Limb (tissue), 2 donors: ENCODE results near the gene FAM120B.

Experiments used
- DNase-seq, 2 donors: peaks; one replicate each; pipeline ENCODE4 v3.0.0-alpha.2; 2016; ENCODE audit errors: extremely low spot score in 2 of 2

The FAM120B gene

DNA sequence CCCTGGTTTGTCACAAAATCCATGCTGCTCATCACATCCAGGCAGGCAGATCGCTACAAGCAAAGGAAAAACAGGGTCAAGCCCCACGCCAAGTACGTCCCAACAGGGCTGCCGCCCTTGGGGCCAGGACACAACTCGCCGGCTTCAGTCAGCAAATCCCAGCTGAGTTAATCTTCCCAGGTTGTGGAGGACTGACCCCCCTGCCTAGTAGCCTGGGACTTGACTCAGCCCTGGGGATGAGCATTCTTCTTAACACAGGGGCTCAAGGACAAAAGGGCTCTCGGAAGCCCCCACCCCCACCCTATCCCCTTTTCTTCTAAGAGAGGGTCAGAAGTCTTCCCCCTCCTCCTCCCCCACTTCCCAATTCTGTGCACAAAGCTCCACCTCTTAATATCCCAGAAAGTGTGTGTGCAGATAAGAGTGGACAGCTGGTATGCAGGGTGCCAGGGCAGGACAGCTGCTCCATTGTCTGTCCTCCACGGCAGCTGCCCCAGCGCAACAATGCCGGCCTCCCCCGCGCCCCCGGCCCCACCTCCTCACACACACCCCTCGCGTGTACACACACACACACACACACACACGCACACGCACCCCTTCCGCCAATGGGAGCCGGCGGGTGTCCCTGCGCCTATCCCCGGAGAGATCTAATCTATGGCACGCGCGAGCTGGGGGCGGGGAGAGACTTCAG, 20.2 kb upstream of the FAM120B start:
- DNase-seq: peak; percentile 52 to 80

DNA sequence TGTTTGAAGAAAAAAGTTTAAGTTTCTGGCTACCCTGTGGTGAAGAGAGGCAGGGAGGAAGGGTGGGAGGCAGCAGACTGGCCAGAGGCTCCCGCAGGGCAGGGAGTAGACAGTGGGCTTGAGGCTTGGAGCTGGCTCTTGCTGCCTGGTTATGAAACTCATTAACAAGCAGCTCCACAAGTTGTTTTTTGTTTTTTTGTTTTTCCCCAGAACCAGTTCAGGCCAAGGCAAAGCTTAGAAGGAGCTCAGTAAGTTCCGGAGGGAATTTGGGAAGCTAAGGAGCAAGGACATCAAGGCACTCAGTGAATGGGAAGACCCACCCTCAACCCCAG, 19.7 kb upstream of the FAM120B start:
- no peak for DNase-seq

GRCh38 chr6:170287371-170287876, 19.1 kb upstream of the FAM120B start:
- no peak for DNase-seq

DNA sequence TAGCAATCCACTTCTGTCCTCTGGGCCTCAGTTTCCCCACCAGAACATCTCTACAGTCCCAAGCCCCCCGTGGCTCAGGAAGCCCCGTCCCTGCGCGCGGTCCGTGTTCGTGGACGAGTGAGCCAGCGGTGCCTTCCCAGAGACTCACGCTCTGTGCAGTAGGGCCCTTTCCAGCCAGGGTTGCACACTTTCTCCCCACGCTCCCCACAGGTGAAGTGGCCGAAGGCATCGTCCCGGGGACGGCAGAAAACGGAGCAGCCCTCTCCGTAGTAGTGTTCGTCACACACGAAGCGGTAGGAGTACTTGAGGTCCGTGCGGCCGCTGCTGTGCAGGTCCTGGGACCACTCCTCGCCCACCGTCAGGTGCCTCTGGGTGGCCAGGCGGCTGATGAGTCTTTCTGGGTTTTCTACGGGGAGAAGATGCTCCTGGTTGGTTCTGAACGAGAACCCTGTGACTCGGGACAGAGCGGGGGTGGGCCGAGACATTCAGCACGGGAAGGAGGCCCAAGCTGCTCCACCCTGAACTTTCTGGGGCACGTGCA, 18.4 kb upstream of the FAM120B start:
- no peak for DNase-seq

- no peak for DNase-seq
Measured at GRCh38 chr6:170288852-170289179, 17.7 kb upstream of the FAM120B start.

DNA sequence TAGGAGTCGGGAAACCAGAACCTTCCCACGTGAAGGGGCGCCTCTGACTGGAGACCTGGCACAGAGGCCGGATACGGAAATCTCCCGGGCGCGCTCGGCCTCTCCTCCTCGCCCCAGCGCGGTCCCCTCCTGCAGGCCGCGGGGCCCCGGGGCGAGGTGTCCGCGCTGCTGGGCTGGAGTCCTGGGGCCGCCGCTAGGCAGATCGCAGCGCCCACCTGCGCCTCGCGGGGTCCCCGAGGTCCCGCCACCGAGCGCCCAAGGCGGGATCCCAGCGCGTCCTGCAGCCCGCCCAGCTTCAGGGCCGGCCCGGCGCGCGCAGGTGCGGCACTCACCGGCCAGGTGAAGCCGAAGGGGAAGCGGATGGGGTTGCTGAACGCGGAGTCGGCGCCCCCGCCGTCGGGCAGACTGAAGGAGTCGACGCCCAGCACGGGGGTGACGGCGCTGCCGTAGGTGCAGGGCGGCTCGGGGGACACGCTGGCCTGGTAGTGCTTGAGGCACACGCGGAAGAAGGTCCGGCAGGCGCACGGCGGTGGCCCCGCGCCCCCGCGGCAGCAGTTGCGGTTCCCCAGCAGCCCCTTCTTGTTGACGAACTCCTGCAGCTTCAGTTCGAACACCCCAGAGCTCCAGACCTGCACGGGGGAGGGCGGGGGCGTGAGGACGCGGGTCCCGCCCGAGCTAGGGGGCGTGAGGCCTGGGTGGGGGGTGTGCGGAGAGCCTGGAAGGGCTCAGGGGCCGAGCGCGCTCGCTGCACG, 17.2 kb upstream of the FAM120B start:
- DNase-seq: peak in 1 of 2 donors; percentile 59

DNA sequence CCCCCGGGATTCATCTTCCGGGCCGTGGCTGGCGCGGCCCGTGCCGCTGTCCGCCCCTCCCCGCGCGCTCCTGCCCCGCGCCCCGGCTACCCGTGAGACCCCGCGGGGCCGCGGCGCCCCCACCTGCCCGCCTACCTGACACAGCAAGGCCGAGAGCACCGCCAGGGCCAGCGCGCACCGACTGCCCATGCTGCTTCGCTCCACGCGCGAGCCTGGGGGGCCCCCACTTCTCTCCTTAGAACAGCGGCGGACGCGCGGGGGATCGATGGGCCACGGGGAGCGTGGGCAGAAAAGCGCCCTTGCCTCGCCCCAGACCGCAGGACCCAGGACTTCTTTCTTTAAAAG, 16.6 kb upstream of the FAM120B start:
- peak in 1 of 2 donors; percentile 59 for DNase-seq

- DNase-seq: peak in 1 of 2 donors; percentile 80
Measured at GRCh38 chr6:170290296-170291128, 16.0 kb upstream of the FAM120B start, which contains the start of gene DLL1. Gene DLL1 (minus strand): TSS chr6:170291078. CDS start chr6:170290139, 939 bp downstream.

- DNase-seq: peak; percentile 64 to 76
Measured at GRCh38 chr6:170291271-170292110, 15.1 kb upstream of the FAM120B start.

DNA sequence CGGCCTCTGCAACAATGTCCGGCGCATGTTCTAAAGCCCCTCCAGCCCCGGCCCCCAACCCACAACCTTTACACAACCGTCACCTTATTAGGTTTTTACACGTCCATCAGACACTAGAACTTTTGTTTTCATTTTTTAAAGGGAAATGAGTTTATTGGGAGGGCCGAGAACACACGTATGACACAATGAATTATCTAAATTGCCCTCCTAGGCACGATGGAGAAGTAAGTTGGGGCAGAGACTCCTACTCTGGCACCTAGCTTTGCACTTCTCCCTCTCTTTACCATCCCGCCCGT, 14.5 kb upstream of the FAM120B start:
- DNase-seq: no peak

DNA sequence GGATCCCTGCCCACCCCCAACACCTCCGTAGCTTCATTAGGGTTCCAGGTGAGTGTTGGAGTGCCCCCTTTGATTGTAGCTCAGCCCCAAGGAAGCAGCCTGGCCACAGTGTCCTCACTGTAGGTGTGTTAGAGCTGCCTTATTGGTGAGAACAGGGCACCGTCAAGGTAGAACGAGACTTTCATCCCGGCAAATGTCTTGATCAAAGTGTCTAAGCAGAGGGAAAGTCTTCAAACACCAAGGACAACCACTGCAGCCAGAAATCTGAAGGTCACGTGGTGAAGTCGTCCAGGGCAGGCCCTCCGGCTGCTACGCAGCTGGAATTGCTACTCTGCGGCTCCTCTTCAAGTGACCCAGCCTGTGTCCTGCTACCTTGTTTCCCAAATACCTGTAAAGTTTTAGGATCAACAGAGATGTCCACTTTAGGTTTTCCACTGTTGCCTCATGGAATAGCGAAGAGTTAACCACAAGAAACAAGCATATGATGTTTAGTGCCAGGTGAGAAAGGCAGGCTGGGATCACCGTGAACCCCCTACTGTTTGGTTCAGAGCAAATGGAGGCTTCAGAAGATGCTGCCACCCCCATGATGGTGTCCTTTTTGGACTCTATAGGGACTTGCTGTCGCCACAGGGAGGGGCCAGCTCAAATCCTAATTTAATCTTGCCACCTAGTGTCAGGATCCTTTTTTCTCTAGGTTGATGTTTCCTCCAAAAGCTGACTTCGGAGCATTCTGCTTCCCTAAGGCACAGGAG, 14.0 kb upstream of the FAM120B start:
- DNase-seq: no peak

DNA sequence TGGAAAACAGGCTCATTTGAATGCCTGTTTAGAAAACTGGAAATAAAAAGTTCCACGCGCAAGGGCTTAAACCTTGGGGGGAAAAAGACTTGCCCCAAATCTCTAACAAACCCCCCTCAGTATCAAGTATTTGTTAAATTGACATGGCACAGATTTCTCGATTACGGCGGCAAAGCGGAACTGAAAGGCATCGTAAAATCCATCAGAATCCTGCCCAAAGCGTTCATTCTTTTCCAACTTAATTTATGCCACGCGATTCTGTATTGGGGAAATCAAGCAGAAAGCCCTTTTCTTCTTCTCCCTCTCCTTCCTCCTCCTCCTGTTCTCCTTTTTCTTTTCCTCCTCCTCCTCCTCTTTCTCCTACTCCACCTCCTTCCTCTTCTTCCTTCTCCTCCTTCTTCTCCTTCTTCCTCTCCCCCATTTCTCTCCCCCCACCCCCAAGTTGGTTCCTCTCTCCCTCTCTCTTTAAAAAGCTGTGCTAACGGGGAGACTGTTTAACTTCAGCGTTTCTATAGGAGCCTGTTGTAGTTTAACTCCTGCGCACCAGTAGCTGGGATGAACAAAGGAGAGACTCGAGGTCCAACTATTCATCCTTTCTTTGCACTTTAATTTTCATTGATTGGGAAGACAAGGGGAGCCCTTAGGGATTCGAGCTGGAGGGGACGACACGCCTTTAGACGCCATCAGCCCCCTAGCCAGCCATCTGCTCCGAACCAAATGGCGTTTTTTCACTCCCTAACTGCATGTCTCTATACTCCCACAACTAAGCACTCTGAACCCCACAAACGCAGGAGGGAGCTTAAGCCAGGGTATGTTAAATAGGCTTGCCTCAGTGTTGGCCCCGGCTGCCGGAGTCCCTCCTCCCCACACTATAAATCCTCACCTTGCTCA, 13.0 kb upstream of the FAM120B start:
- DNase-seq: no peak

GRCh38 chr6:170294298-170294730, 12.2 kb upstream of the FAM120B start:
- no peak for DNase-seq

DNA sequence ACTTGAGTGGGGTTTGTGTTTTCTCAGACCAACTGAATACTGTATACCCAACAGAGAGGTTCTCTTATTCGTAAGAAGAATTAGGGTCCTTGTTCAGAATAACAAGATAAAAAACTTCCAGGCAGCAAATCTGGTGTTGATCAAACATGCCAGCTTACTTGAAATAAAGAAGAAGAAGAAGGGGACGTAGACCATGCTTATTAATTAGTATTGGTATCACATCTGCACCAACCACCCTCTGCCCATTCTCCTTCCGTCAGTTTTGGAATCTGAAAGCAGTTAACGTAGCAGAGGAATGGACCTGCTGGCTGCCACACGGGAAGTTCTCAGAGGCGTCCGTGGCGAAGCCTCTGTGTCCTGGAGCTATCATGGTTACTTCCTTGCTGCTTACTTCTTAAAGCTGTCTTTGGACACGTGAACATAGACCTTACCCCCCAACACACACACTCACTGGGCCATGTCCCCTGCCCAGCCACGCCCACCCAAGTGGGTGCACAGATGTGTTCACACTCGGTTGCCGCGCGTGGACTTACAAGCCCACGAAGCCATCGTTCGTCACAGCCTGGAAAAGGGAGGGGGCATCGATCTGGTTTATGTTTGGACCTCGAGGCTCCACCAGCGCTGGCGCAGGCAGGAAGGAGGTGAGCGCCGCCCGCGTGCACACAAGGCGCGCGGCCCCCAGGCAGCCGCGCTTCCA, 11.6 kb upstream of the FAM120B start:
- peak in 1 of 2 donors; percentile 58 for DNase-seq

DNA sequence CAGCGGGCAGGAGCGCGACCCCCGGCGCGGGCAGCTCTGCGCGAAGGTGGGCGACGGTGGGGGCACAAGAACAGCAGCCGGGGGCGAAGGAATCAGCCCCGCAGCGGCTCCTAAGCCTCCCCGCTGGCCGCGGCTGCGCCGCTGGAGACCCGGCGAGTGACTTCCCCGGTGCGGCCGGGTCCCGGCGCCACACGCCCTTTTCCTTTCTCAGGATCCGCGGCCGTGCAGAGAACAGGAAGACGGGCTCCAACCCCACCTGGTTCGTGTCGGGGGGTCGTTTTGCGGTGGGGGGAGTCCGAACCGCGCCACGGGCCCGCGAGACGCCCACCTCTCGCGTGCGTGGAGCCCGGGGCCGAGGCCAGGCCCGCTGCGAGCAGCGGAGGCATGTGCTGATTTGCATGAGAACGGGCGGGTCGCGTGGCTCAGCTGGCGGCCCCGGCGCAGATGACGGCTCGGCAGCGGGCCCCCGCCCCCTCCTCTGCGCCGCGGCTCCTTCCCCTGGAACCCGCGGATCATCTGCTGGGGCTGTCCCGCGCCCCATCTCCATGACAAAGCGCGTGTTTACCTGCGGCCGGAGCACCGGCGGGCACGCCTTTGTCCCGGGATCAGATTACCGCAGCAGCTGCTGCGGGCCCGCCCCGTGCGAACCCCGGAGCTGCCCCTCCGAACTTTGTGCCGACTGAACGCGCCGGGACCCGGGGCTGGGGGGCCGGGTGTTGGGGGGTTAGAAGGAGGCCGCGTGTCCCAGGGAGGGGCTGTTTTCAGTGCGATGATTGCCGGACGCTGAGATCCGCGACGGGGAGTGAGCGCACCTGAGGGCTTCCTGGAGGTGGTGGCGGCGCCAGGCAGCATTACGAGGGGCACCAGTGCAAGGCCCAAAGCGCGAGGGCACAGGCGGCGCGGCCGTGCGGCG, 10.8 kb upstream of the FAM120B start:
- DNase-seq: peak in 1 of 2 donors; percentile 77

- DNase-seq: no peak
Measured at GRCh38 chr6:170296423-170296745, 10.2 kb upstream of the FAM120B start.

GRCh38 chr6:170296746-170297575, 9.6 kb upstream of the FAM120B start:
- DNase-seq: peak in 1 of 2 donors; percentile 71
